Esophagus muscularis mucosa (tissue), 4 donors: ENCODE results near the gene DHX58. TPM values are rescaled to one million over a fixed set of nuclear protein-coding genes. Genes with fewer than 3 reads are reported as not detected.

Source experiments
- DNase-seq: peaks from one replicate; pipeline ENCODE4 v3.0.0-alpha.2; 2017; ENCODE audit errors: extremely low spot score
- H3K27ac ChIP-seq, 4 donors: fragments of 200-600 bp; sonication (generic); replicated peaks in 1 of 4; 1 replicate in 3 of 4; 2 replicates in 1 of 4; pipeline ENCODE4 v1.5.1; 2016 to 2019; ENCODE audit warnings: mild to moderate bottlenecking in 1 of 4
- H3K27me3 ChIP-seq, 4 donors: fragments of 200-600 bp; sonication (generic); one replicate each; pipeline versions ENCODE4 v1.5.1 to v1.6.0; 2016 to 2019
- H3K36me3 ChIP-seq, 4 donors: fragments of 200-600 bp; sonication (generic); one replicate each; pipeline ENCODE4 v1.5.1; 2016 to 2019
- H3K4me1 ChIP-seq, 4 donors: fragments of 200-600 bp; sonication (generic); one replicate each; pipeline ENCODE4 v1.5.1; 2016 to 2019
- H3K4me3 ChIP-seq, 4 donors: fragments of 200-600 bp; sonication (generic); 1 replicate in 2 of 4; 2 replicates in 2 of 4; pipeline ENCODE4 v1.5.1; 2016 to 2019; ENCODE audit warnings: mild to moderate bottlenecking in 4 of 4, moderate library complexity in 1 of 4
- H3K9me3 ChIP-seq, 4 donors: fragments of 200-600 bp; sonication (generic); 1 replicate in 3 of 4; 2 replicates in 1 of 4; pipeline ENCODE4 v1.5.1; 2016 to 2019
- CTCF ChIP-seq, 3 experiments: fragments of 200-600 bp in 2 of 3; fragments of 450-650 bp in 1 of 3; sonication (generic) in 2 of 3; IDR thresholded peaks; one replicate each; pipeline ENCODE4 v1.5.1; 2017 to 2019; ENCODE audit warnings: antibody characterized with exemption in 3 of 3, mild to moderate bottlenecking in 2 of 3, moderate library complexity in 1 of 3
- EP300 ChIP-seq: sonication (generic); formaldehyde crosslinking; IDR thresholded peaks from one replicate; pipeline ENCODE4 v1.6.1; 2017; ENCODE audit warnings: antibody characterized with exemption
- POLR2A ChIP-seq: fragments of 450-650 bp; IDR thresholded peaks from one replicate; pipeline ENCODE4 v1.6.1; 2017; ENCODE audit warnings: antibody characterized with exemption, moderate library complexity, mild to moderate bottlenecking, low read depth
- POLR2AphosphoS5 ChIP-seq, 2 donors: sonication (generic); formaldehyde crosslinking; IDR thresholded peaks; one replicate each; pipeline ENCODE4 v1.6.1; 2017; ENCODE audit warnings: antibody characterized with exemption in 2 of 2
- WGBS: methylation state at CpG from one replicate; pipeline ENCODE4 v1.1.5; 2018; 5-methylcytosine and 5-hydroxymethylcytosine counted together
- intact Hi-C: fragments of 100-400 bp; cut with DNase I; formaldehyde crosslinking; loops from one replicate; pipeline ENCODE4 v1.15.1; 2023
- total RNA-seq, 4 donors: library from RNA; depleted of rRNA; stranded (reverse); fragments of >200 nt; gene quantifications; one replicate each; pipeline versions ENCODE4 v1.1.0 to v1.2.1, GENCODE V29; 2016

Gene DHX58
- total RNA-seq, 4 donors from 2014 or later: 9.6 to 11.7 (median 11.3) TPM

- Histone ChIP-seq H3K27me3 (no peaks in the 10 kb centered on the region), H3K36me3 (peaks cover 0 to 59% (median 37%) of the 10 kb centered on the region in 4 donors), H3K4me3 (peak overlapping the region; percentile 60 to 71 (median 66)), H3K9me3 (no peaks in the 10 kb centered on the region), H3K27ac (peak overlapping the region; percentile 87 to 94 (median 90)), H3K4me1 (peaks cover 19 to 53% (median 39%) of the 10 kb centered on the region in 4 donors)
- no peak for DNase-seq
- 50% methylated on average over 2 of the region's 12 CpGs for WGBS
- no peak for TF ChIP-seq EP300
- TF ChIP-seq CTCF (IDR thresholded peaks at IDR 0.05): no peak
- TF ChIP-seq POLR2A: no peak
- TF ChIP-seq POLR2AphosphoS5 (IDR thresholded peaks at IDR 0.05): no peak
- intact Hi-C loops: no loop called here
Measured at GRCh38 chr17:42111871-42112551, 503 bp downstream of the DHX58 start.

GRCh38 chr17:42111265-42111636, 1.3 kb downstream of the DHX58 start:
- no peak for DNase-seq
- Histone ChIP-seq H3K9me3 (no peaks in the 10 kb centered on the region), H3K27ac (peak overlapping the region; percentile 87 to 94 (median 90)), H3K4me3 (peak overlapping the region; percentile 60 to 71 (median 66)), H3K27me3 (no peaks in the 10 kb centered on the region), H3K4me1 (peaks cover 19 to 46% (median 36%) of the 10 kb centered on the region in 4 donors), H3K36me3 (peaks cover 0 to 62% (median 40%) of the 10 kb centered on the region in 4 donors)
- TF ChIP-seq EP300: no peak
- no peak for TF ChIP-seq POLR2A
- TF ChIP-seq POLR2AphosphoS5 (IDR thresholded peaks at IDR 0.05): no peak
- no peak for TF ChIP-seq CTCF (IDR thresholded peaks at IDR 0.05)
- intact Hi-C loops: no loop called here
- WGBS: 90% methylated on average over 6 of the region's 11 CpGs

- Histone ChIP-seq H3K27me3 (no peaks in the 10 kb centered on the region), H3K27ac (peak overlapping the region in 3 of 4 donors; percentile 87 to 94 (median 94)), H3K4me3 (no peak overlapping the region), H3K9me3 (no peaks in the 10 kb centered on the region), H3K4me1 (peaks cover 19 to 46% (median 35%) of the 10 kb centered on the region in 4 donors), H3K36me3 (peaks cover 0 to 61% (median 42%) of the 10 kb centered on the region in 4 donors)
- intact Hi-C loops: no loop called here
- whole genome bisulfite sequencing: 74% methylated on average over 11 of the region's 18 CpGs
- no peak for DNase-seq
- TF ChIP-seq POLR2A: no peak
- no peak for TF ChIP-seq EP300
- no peak for TF ChIP-seq POLR2AphosphoS5 (IDR thresholded peaks at IDR 0.05)
- no peak for TF ChIP-seq CTCF (IDR thresholded peaks at IDR 0.05)
Measured at GRCh38 chr17:42110301-42111264, 1.9 kb downstream of the DHX58 start.

- H3K27ac ChIP-seq: no peak overlapping the region
- intact Hi-C loops: no loop called here
- TF ChIP-seq POLR2A (no peak), CTCF (IDR thresholded peaks at IDR 0.05) (no peak), POLR2AphosphoS5 (IDR thresholded peaks at IDR 0.05) (no peak), EP300 (no peak)
- no peaks in the 10 kb centered on the region for H3K27me3 ChIP-seq
- H3K36me3 ChIP-seq: peaks cover 4 to 63% (median 41%) of the 10 kb centered on the region in 4 donors
- DNase-seq: no peak
- 70% methylated on average over 2 of the region's 9 CpGs for WGBS
- no peak overlapping the region for H3K4me3 ChIP-seq
- H3K9me3 ChIP-seq: no peaks in the 10 kb centered on the region
- peaks cover 19 to 45% (median 35%) of the 10 kb centered on the region in 4 donors for H3K4me1 ChIP-seq
Measured at GRCh38 chr17:42109086-42109485, 3.4 kb downstream of the DHX58 start.
